NOMO-1 treated with dmso at 0.1 percent for 144 hours (cell line): Measurements from ENCODE around the gene TUBA1B.

ENCODE experiments used
- DNase-seq: peaks from one replicate; lab custom pipeline; 2025; ENCODE audit not compliant: unreplicated experiment; lab: John Stamatoyannopoulos, UW

Gene TUBA1B

GRCh38 chr12:49091056-49091835 lies 39.9 kb downstream of the TUBA1B start:
- no peak for DNase-seq

GRCh38 chr12:49089821-49090773 lies 41.1 kb downstream of the TUBA1B start:
- no peak for DNase-seq

DNA sequence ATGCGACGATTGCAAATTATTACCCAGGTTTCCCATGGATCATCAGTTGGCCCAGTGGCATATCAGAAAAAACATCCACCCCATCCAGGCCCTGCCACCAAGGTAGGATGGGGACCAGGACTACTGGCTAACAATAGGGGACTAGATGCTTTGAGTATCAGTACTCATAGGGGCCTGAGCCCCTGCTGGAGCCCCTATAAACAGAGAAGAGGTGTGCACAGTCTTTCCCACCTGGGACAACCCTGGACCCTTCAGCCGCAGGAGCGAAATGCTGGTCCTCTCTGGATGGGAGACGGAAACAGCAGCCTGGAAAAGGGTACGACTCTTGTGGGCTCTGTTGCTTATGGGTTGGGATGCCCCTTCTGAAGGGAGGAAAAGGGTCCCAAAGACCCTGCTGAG lies 42.3 kb downstream of the TUBA1B start:
- DNase-seq = no peak

GRCh38 chr12:49088150-49088931 lies 42.9 kb downstream of the TUBA1B start:
- peak; percentile 81 for DNase-seq

GRCh38 chr12:49086116-49086515 lies 45.1 kb downstream of the TUBA1B start:
- DNase-seq = no peak

- no peak for DNase-seq
Measured at GRCh38 chr12:49084438-49084837, 46.8 kb downstream of the TUBA1B start.

GRCh38 chr12:49079793-49080192 lies 51.4 kb downstream of the TUBA1B start:
- no peak for DNase-seq
